Nephron (organoid): ENCODE data around the gene SLC44A5.

Source experiments
- H3K27ac Mint-ChIP-seq, 3 experiments: 2 replicates each; pipeline ENCODE4 v1.8.0; 2020; ENCODE audit warnings: mixed read lengths in 3 of 3, mild to moderate bottlenecking in 2 of 3, moderate library complexity in 1 of 3
- H3K27me3 Mint-ChIP-seq: 2 replicates; pipeline ENCODE4 v1.8.0; 2021; ENCODE audit warnings: low read depth, mild to moderate bottlenecking, moderate library complexity, mixed read lengths
- H3K36me3 Mint-ChIP-seq: 2 replicates; pipeline ENCODE4 v1.8.0; 2020; ENCODE audit warnings: low read depth, mixed read lengths
- H3K4me1 Mint-ChIP-seq: 2 replicates; pipeline ENCODE4 v1.8.0; 2020; ENCODE audit warnings: mixed read lengths
- H3K4me3 Mint-ChIP-seq, 3 experiments: 2 replicates each; pipeline ENCODE4 v1.8.0; 2020; ENCODE audit warnings: mild to moderate bottlenecking in 3 of 3, mixed read lengths in 3 of 3, moderate library complexity in 2 of 3
- H3K9me3 Mint-ChIP-seq: 2 replicates; pipeline ENCODE4 v1.8.0; 2020; ENCODE audit warnings: mixed read lengths
- TF ChIP-seq, protein P1 (sequence below), 3 experiments: fragments of 200-600 bp; sonication (generic); IDR thresholded peaks; one replicate each; pipeline ENCODE4 v1.5.0; 2021; ENCODE audit warnings: antibody characterized with exemption in 3 of 3; ENCODE audit not compliant: unreplicated experiment in 3 of 3

SLC44A5 gene

DNA sequence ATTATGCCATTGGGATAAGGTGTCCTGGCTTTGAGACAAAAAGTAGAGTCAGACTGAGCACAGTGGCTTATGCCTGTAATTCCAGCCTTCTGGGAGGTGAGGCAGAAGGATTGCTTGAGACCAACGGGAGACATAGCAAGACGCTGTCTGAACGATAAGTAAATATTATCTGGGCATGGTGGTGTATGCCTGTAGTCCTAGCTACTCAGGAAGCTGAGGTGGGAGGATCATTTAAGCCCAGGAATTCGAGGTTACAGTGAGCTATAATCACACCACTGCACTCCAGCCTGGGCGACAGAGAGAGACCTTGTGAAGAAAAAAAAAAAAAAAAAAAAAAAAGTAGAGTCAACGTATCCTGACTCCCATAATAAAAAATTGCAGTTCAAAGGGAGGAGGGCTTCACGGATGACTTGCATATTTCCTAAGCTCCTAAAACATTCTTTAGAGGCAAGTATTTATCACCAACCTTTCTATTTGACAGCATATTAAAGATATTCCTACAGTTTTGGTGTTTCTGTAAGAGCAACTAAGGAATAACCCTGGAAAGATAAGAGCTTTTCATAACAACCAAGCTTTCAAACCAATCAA lies 141.2 kb downstream of the SLC44A5 start:
- Mint-ChIP-seq H3K4me3 (no peak overlapping the region), H3K9me3 (peaks cover 8% of the 10 kb centered on the region), H3K27me3 (no peaks in the 10 kb centered on the region), H3K27ac (peak overlapping the region in 1 of 3 experiments; percentile 83), H3K36me3 (no peaks in the 10 kb centered on the region), H3K4me1 (no peaks in the 10 kb centered on the region)
- TF ChIP-seq, protein P1, sequence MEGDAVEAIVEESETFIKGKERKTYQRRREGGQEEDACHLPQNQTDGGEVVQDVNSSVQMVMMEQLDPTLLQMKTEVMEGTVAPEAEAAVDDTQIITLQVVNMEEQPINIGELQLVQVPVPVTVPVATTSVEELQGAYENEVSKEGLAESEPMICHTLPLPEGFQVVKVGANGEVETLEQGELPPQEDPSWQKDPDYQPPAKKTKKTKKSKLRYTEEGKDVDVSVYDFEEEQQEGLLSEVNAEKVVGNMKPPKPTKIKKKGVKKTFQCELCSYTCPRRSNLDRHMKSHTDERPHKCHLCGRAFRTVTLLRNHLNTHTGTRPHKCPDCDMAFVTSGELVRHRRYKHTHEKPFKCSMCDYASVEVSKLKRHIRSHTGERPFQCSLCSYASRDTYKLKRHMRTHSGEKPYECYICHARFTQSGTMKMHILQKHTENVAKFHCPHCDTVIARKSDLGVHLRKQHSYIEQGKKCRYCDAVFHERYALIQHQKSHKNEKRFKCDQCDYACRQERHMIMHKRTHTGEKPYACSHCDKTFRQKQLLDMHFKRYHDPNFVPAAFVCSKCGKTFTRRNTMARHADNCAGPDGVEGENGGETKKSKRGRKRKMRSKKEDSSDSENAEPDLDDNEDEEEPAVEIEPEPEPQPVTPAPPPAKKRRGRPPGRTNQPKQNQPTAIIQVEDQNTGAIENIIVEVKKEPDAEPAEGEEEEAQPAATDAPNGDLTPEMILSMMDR (IDR thresholded peaks at IDR 0.05; ENCODE audit: unreplicated experiment in 3 of 3) = no peak

DNA sequence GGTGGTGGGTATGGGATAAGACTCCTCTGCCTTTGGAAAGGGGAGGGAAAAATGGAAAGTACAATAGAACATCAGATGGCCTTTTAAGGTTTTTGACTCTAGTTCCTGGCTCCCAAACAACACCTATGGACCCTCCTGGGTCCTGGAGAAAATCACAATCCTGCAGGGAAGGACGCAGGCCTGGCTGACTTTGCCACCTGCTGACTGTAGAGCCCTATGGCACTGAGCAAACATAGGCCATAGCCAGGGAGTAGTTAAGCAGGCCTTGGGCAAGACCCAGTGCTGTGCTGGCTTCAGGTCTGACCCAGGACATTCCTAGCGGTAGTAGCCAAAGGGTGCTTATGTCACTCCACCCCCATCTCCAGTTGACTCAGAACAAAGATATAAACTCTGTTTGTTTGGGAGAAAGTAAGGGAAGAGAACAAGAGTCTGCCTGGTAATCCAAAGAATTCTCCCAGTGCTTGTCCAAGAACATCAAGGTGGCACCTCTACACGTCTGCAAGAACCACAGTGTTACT lies 149.0 kb downstream of the SLC44A5 start:
- no peaks in the 10 kb centered on the region for H3K4me1 Mint-ChIP-seq
- no peak overlapping the region for H3K27ac Mint-ChIP-seq

DNA sequence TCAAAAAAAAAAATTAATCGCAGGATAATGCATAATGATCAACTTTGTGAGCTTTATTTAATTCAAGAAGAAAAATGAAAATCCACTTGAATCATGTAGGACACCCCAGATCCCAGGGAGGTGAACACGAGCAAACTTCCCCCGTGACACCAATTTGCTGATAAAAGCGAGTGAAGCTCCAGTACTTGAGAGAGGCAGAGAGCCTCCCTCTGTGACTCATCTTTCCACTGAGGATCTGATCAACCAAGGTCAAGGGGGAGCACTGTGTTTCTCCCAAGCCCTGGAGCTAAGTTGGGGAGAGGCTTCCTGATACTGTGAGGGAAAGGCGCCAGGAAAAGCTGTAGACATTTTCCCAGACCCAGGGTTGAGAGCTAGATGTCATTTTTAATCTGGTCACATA lies 160.9 kb downstream of the SLC44A5 start:
- no peaks in the 10 kb centered on the region for H3K36me3 Mint-ChIP-seq
- H3K27ac Mint-ChIP-seq = no peak overlapping the region
- H3K27me3 Mint-ChIP-seq = no peaks in the 10 kb centered on the region
- H3K9me3 Mint-ChIP-seq = peaks cover 10% of the 10 kb centered on the region
- no peaks in the 10 kb centered on the region for H3K4me1 Mint-ChIP-seq
- H3K4me3 Mint-ChIP-seq = no peak overlapping the region
- TF ChIP-seq, protein P1 (IDR thresholded peaks at IDR 0.05; ENCODE audit: unreplicated experiment in 3 of 3) = no peak

More for the DNA sequence above, 149.0 kb downstream of the SLC44A5 start:
- peaks cover 12% of the 10 kb centered on the region for H3K9me3 Mint-ChIP-seq
- no peak overlapping the region for H3K4me3 Mint-ChIP-seq
- TF ChIP-seq, protein P1 (IDR thresholded peaks at IDR 0.05; ENCODE audit: unreplicated experiment in 3 of 3) = no peak
- H3K27me3 Mint-ChIP-seq = no peaks in the 10 kb centered on the region
- peaks cover 9% of the 10 kb centered on the region for H3K36me3 Mint-ChIP-seq

GRCh38 chr1:75444220-75444619 lies 166.7 kb downstream of the SLC44A5 start:
- Mint-ChIP-seq H3K36me3 (no peaks in the 10 kb centered on the region), H3K4me1 (no peaks in the 10 kb centered on the region), H3K27me3 (no peaks in the 10 kb centered on the region), H3K9me3 (no peaks in the 10 kb centered on the region), H3K27ac (no peak overlapping the region), H3K4me3 (no peak overlapping the region)
- TF ChIP-seq, protein P1 (IDR thresholded peaks at IDR 0.05; ENCODE audit: unreplicated experiment in 3 of 3) = no peak

DNA sequence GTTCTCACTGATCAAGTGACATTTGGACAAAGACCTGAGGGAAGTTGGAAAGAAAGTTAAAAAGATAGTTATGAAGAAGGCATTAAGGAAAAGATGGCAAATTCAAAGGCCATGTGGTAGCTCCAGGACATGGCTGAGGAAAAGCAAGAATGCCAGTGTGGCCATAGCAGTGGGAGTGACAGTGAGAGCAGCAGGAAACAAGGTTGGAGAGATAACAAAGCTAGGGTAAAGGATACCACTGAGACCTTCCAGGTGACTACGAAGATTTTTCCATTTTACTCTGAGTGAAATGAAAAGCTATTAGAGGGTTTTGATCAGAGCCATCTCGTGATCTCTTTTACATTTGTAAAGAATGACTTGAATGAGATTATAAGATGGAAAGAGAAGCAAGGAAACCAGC lies 170.6 kb downstream of the SLC44A5 start:
- H3K9me3 Mint-ChIP-seq = no peaks in the 10 kb centered on the region
- no peaks in the 10 kb centered on the region for H3K36me3 Mint-ChIP-seq

More for the DNA sequence above, 170.6 kb downstream of the SLC44A5 start:
- H3K27ac Mint-ChIP-seq = no peak overlapping the region
- no peak overlapping the region for H3K4me3 Mint-ChIP-seq
- H3K4me1 Mint-ChIP-seq = no peaks in the 10 kb centered on the region
- TF ChIP-seq, protein P1 (IDR thresholded peaks at IDR 0.05; ENCODE audit: unreplicated experiment in 3 of 3) = no peak
- no peaks in the 10 kb centered on the region for H3K27me3 Mint-ChIP-seq
